22Rv1 (cell line): ENCODE results near the gene CPNE2.

Source experiments
- CTCF ChIP-seq: fragments of 450-650 bp; IDR thresholded peaks from 2 replicates; pipeline ENCODE4 v1.5.1; 2017; ENCODE audit warnings: mild to moderate bottlenecking
- ZFX ChIP-seq: fragments of 450-650 bp; IDR thresholded peaks from 2 replicates; pipeline ENCODE4 v1.6.1; 2017; ENCODE audit warnings: antibody characterized with exemption, borderline replicate concordance

GRCh38 chr16:57137566-57138273 is 45.3 kb downstream of the CPNE2 start:
- TF ChIP-seq CTCF, result no peak
- TF ChIP-seq ZFX, result no peak
